Activated naive CD8-positive, alpha-beta T cell treated with anti-CD3 and anti-CD28 coated beads, Interleukin-2, amount 50 U/mL, for 16 hours (primary cell): ENCODE data around the gene PCDHGA9.
"Not testable (repeated sequence)": the region's sequence is repeated elsewhere in the genome, so short reads cannot be mapped to it uniquely, and the experiment has no call there.

Experiments used
- DNase-seq: peaks from one replicate; pipeline ENCODE4 v3.0.0-alpha.2; 2020; ENCODE audit warnings: low read depth, low spot score

The PCDHGA9 gene

DNA sequence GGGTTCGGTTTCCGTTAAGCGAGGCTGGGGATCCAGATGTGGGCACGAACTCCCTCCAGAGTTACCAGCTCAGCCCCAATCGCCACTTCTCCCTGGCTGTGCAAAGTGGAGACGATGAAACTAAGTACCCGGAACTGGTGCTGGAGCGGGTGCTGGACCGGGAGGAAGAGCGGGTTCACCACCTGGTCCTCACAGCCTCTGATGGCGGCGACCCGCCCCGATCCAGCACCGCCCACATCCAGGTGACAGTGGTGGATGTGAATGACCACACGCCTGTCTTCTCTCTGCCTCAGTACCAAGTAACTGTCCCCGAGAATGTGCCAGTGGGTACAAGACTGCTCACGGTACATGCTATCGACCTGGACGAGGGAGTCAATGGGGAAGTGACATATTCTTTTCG lies 19.2 kb upstream of the PCDHGA9 start:
- no peak for DNase-seq

GRCh38 chr5:141384471-141385267 lies 17.9 kb upstream of the PCDHGA9 start:
- no peak for DNase-seq

DNA sequence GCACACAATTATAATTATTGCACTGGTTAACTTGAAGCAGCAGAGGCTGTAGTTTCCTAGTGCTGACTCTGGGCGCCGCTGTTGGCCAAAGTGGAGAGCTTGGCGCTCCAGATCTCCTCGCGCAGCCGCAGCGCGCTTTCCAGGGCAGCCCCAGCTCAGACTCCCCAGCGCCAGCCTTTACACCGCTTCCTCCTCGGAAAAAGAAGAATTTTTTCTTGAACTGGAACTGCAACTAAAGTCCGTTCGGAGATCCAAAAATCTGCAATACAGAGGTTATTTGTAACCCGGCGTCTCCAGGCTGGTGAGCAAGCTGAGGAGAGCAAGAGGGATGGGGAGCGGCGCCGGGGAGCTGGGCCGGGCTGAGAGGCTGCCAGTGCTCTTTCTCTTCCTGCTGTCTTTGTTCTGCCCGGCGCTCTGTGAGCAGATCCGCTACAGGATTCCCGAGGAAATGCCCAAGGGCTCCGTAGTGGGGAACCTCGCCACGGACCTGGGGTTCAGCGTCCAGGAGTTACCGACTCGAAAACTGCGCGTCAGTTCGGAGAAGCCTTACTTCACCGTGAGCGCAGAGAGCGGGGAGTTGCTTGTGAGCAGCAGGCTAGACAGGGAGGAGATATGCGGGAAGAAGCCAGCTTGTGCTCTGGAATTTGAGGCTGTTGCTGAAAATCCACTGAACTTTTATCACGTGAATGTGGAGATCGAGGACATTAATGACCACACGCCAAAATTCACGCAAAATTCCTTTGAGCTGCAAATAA lies 14.8 kb upstream of the PCDHGA9 start, which contains the start of gene PCDHGB4:
Gene PCDHGB4 (plus strand): TSS at position 142 of the 755 bp plus-strand sequence. CDS start 187 bp downstream, at position 329.
- not testable (repeated sequence) for DNase-seq

DNA sequence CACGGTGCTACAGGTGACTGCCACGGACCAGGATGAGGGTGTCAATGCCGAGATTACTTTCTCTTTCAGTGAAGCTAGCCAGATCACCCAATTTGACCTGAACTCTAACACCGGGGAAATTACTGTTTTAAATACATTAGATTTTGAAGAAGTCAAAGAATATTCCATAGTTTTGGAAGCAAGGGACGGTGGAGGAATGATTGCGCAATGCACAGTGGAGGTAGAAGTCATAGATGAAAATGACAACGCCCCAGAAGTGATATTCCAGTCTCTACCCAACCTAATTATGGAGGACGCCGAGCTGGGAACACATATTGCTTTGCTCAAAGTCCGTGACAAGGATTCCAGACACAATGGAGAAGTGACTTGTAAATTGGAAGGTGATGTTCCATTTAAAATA lies 13.9 kb upstream of the PCDHGA9 start:
- no peak for DNase-seq

- no peak for DNase-seq
These were observed 13.2 kb upstream of the PCDHGA9 start for GRCh38 chr5:141389153-141390042.

GRCh38 chr5:141392429-141393198 lies 10.0 kb upstream of the PCDHGA9 start, which contains the start of gene PCDHGA8:
Gene PCDHGA8 (plus strand): TSS chr5:141392633. CDS start chr5:141392814, 181 bp downstream.
- no peak for DNase-seq

DNA sequence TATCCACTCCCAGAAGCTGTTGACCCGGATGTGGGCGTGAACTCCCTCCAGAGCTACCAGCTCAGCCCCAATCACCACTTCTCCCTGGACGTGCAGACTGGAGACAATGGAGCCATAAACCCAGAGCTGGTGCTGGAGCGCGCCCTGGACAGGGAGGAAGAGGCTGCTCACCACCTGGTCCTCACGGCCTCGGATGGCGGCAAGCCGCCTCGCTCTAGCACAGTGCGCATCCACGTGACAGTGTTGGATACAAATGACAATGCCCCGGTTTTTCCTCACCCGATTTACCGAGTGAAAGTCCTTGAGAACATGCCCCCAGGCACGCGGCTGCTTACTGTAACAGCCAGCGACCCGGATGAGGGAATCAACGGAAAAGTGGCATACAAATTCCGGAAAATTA lies 9.3 kb upstream of the PCDHGA9 start:
- no peak for DNase-seq

DNA sequence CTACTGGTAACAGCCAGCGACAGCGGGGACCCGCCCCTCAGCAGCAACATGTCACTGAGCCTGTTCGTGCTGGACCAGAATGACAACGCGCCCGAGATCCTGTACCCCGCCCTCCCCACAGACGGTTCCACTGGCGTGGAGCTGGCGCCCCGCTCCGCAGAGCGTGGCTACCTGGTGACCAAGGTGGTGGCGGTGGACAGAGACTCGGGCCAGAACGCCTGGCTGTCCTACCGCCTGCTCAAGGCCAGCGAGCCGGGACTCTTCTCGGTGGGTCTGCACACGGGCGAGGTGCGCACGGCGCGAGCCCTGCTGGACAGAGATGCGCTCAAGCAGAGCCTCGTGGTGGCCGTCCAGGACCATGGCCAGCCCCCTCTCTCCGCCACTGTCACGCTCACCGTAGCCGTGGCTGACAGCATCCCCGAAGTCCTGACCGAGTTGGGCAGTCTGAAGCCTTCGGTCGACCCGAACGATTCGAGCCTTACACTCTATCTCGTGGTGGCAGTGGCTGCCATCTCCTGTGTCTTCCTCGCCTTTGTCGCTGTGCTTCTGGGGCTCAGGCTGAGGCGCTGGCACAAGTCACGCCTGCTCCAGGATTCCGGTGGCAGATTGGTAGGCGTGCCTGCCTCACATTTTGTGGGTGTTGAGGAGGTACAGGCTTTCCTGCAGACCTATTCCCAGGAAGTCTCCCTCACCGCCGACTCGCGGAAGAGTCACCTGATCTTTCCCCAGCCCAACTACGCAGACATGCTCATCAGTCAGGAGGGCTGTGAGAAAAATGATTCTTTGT lies 8.0 kb upstream of the PCDHGA9 start:
- DNase-seq, result not testable (repeated sequence)

DNA sequence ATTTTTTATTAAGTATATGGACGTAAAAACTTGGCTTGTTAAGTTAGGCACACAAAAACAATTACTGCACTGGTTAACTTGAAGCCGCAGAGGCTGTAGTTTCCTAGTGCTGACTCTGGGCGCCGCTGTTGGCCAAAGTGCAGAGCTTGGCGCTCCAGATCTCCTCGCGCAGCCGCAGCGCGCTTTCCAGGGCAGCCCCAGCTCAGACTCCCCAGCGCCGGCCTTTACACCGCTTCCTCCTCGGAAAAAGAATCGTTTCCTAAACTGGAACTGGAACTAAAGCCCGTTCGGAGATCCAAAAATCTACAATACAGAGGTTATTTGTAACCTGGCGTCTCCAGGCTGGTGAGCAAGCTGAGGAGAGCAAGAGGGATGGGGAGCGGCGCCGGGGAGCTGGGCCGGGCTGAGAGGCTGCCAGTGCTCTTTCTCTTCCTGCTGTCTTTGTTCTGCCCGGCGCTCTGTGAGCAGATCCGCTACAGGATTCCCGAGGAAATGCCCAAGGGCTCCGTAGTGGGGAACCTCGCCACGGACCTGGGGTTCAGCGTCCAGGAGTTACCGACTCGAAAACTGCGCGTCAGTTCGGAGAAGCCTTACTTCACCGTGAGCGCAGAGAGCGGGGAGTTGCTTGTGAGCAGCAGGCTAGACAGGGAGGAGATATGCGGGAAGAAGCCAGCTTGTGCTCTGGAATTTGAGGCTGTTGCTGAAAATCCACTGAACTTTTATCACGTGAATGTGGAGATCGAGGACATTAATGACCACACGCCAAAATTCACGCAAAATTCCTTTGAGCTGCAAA lies 4.6 kb upstream of the PCDHGA9 start, which contains the start of gene PCDHGB5:
Gene PCDHGB5 (plus strand): TSS at position 192 of the 796 bp plus-strand sequence. CDS start 181 bp downstream, at position 373.
- DNase-seq, result not testable (repeated sequence)

DNA sequence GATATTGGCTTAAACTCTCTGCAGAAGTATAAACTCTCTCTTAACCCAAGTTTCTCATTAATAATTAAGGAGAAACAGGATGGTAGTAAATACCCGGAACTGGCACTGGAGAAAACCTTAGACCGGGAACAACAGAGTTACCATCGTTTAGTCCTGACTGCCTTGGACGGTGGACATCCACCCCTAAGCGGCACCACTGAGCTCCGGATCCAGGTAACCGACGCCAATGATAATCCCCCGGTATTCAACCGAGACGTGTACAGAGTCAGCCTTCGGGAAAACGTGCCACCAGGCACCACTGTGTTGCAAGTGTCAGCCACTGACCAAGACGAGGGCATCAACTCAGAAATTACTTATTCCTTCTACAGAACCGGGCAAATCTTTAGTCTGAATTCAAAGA lies 4.0 kb upstream of the PCDHGA9 start:
- no peak for DNase-seq

DNA sequence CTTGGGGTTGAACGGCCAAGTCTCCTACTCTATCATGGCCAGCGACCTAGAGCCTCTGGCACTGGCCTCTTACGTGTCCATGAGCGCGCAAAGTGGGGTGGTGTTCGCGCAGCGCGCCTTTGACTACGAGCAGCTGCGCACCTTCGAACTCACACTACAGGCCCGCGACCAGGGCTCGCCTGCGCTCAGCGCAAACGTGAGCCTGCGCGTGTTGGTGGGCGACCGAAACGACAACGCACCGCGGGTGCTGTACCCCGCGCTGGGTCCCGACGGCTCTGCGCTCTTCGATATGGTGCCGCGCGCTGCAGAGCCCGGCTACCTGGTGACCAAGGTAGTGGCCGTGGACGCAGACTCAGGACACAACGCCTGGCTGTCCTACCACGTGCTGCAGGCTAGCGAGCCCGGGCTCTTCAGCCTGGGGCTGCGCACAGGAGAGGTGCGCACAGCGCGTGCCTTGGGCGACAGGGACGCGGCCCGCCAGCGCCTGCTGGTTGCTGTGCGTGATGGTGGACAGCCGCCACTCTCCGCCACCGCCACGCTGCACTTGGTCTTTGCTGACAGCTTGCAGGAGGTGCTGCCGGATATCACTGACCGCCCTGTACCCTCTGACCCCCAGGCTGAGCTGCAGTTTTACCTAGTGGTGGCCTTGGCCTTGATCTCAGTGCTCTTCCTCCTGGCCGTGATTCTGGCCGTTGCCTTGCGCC lies 2.9 kb upstream of the PCDHGA9 start:
- no peak for DNase-seq

- DNase-seq, result no peak
These were observed 809 bp downstream of the PCDHGA9 start for GRCh38 chr5:141403387-141403786.

GRCh38 chr5:141407790-141408505 lies 5.4 kb downstream of the PCDHGA9 start, which contains the start of gene PCDHGB6:
Gene PCDHGB6 (plus strand): TSS chr5:141408021. CDS start chr5:141408203, 182 bp downstream.
- not testable (repeated sequence) for DNase-seq

DNA sequence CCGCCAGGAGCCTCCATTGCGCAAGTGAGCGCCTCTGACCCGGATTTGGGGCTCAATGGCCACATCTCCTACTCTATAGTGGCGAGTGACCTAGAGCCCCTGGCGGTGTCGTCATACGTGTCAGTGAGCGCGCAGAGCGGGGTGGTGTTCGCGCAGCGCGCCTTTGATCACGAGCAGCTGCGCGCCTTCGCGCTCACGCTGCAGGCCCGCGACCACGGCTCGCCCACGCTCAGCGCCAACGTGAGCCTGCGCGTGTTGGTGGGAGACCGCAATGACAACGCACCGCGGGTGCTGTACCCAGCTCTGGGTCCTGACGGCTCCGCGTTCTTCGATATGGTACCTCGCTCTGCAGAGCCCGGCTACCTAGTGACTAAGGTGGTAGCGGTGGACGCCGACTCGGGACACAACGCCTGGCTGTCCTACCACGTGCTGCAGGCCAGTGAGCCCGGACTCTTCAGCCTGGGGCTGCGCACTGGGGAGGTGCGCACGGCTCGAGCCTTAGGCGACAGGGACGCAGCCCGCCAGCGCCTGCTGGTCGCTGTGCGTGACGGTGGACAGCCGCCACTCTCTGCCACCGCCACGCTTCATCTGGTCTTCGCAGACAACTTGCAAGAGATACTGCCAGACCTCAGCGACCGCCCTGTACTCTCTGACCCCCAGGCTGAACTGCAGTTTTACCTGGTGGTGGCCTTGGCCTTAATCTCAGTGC lies 7.2 kb downstream of the PCDHGA9 start:
- no peak for DNase-seq

- DNase-seq, result no peak
These were observed 9.0 kb downstream of the PCDHGA9 start for GRCh38 chr5:141411575-141411974.

GRCh38 chr5:141412854-141413539 lies 10.4 kb downstream of the PCDHGA9 start, which contains the start of gene PCDHGA10:
Gene PCDHGA10 (plus strand): TSS chr5:141412987. CDS start chr5:141413176, 189 bp downstream.
- peak; percentile 41 for DNase-seq
